IMR-90 (cell line): Measurements from ENCODE around the gene CUL9.
"Not testable (repeated sequence)": the region's sequence is repeated elsewhere in the genome, so short reads cannot be mapped to it uniquely, and the experiment has no call there.

ENCODE experiments used
- POLR2A ChIP-seq: IDR thresholded peaks from 2 replicates; pipeline ENCODE4 v1.6.1; 2012; ENCODE audit warnings: mild to moderate bottlenecking, low read depth, low read length
- TF ChIP-seq, protein P1 (sequence below): conservative IDR thresholded peaks from 2 replicates; pipeline ENCODE4 v1.5.1; 2012; ENCODE audit warnings: mild to moderate bottlenecking, low read depth, low read length, improper control_type of control experiment

DNA sequence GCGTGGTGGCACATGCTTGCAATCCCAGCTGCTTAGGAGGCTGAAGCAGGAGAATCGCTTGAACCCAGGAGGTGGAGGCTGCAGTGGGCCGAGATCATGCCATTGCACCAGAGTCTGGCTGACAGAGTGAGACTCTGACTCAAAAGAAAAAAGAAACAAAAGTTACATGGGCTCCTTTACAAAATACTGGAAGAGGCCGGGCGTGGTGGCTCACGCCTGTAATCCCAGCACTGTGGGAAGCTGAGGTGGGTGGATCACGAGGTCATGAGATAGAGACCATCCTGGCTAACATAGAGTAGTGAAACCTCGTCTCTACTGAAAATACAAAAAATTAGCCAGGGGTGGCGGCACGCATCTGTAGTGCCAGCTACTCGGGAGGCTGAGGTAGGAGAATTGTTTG is 42.0 kb upstream of the CUL9 start:
- TF ChIP-seq, protein P1, sequence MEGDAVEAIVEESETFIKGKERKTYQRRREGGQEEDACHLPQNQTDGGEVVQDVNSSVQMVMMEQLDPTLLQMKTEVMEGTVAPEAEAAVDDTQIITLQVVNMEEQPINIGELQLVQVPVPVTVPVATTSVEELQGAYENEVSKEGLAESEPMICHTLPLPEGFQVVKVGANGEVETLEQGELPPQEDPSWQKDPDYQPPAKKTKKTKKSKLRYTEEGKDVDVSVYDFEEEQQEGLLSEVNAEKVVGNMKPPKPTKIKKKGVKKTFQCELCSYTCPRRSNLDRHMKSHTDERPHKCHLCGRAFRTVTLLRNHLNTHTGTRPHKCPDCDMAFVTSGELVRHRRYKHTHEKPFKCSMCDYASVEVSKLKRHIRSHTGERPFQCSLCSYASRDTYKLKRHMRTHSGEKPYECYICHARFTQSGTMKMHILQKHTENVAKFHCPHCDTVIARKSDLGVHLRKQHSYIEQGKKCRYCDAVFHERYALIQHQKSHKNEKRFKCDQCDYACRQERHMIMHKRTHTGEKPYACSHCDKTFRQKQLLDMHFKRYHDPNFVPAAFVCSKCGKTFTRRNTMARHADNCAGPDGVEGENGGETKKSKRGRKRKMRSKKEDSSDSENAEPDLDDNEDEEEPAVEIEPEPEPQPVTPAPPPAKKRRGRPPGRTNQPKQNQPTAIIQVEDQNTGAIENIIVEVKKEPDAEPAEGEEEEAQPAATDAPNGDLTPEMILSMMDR = not testable (repeated sequence)
- TF ChIP-seq POLR2A = not testable (repeated sequence)
